PC-3 (cell line): ENCODE measurements around the gene ACP1. TPM values are rescaled to one million over a fixed set of nuclear protein-coding genes. Genes with fewer than 3 reads are reported as not detected.

Source experiments
- ATAC-seq: fragments of 200-7000 bp; cut with Tn5 transposase; 2 replicates; pipeline ENCODE4 v1.9.1; 2020; ENCODE audit warnings: mild to moderate bottlenecking, moderate library complexity
- BruUV-seq: library from RNA; stranded (reverse); fragments of 400-500 nt; replicated peaks from 2 replicates; lab custom pipeline; 2021; lab: Mats Ljungman, UMichigan
- CTCF ChIA-PET: fragments of 300-600 bp; sonication (Branson Sonifier 250); formaldehyde crosslinking; loops from one replicate; lab custom pipeline; 2022; ENCODE audit warnings: antibody characterized with exemption; lab: Charles Lee
- POLR2A ChIA-PET: fragments of 300-600 bp; sonication (Branson Sonifier 250); formaldehyde crosslinking; loops from one replicate; lab custom pipeline; 2022; ENCODE audit warnings: antibody characterized with exemption; ENCODE audit not compliant: unreplicated experiment; lab: Charles Lee
- DNase-seq: peaks from one replicate; pipeline ENCODE4 v3.0.0-alpha.2; 2015
- H2AFZ ChIP-seq: fragments of 300-600 bp; sonication (generic); 2 replicates; pipeline ENCODE4 v1.6.0; 2016; ENCODE audit warnings: antibody characterized with exemption, low read length
- H3F3A ChIP-seq: fragments of 300-600 bp; sonication (generic); one replicate; pipeline ENCODE4 v1.6.0; 2017; ENCODE audit warnings: antibody characterized with exemption, low read length, control low read depth, mild to moderate bottlenecking; ENCODE audit not compliant: unreplicated experiment
- H3K27ac ChIP-seq: fragments of 300-600 bp; sonication (generic); 2 replicates; pipeline ENCODE4 v1.5.1; 2016; ENCODE audit warnings: mild to moderate bottlenecking, low read length
- H3K27me3 ChIP-seq: fragments of 300-600 bp; sonication (generic); 2 replicates; pipeline ENCODE4 v1.6.1; 2016; ENCODE audit warnings: low read length, mixed read lengths
- H3K36me3 ChIP-seq: fragments of 300-600 bp; sonication (generic); 2 replicates; pipeline ENCODE4 v1.6.1; 2016; ENCODE audit warnings: low read depth, mixed run types, low read length, mixed read lengths
- H3K4me1 ChIP-seq: fragments of 300-600 bp; sonication (generic); 2 replicates; pipeline ENCODE4 v1.5.1; 2016; ENCODE audit warnings: low read length; ENCODE audit not compliant: insufficient read depth
- H3K4me2 ChIP-seq: fragments of 300-600 bp; sonication (generic); 2 replicates; pipeline ENCODE4 v1.6.0; 2016; ENCODE audit warnings: low read length
- H3K4me3 ChIP-seq: fragments of 300-600 bp; sonication (generic); 2 replicates; pipeline ENCODE4 v1.5.1; 2016; ENCODE audit warnings: mild to moderate bottlenecking, low read length, mixed read lengths
- H3K79me2 ChIP-seq: fragments of 300-600 bp; sonication (generic); 2 replicates; pipeline ENCODE4 v1.6.1; 2017; ENCODE audit warnings: low read length, mixed read lengths
- H3K9ac ChIP-seq: fragments of 300-600 bp; sonication (generic); 2 replicates; pipeline ENCODE4 v1.6.0; 2016; ENCODE audit warnings: mild to moderate bottlenecking, low read length
- H3K9me2 ChIP-seq: fragments of 300-600 bp; sonication (generic); replicated peaks from 2 replicates; pipeline ENCODE4 v1.6.1; 2016; ENCODE audit warnings: mixed run types, low read length, mixed read lengths
- H3K9me3 ChIP-seq: fragments of 300-600 bp; sonication (generic); 2 replicates; pipeline ENCODE4 v1.6.1; 2016; ENCODE audit warnings: low read length, mixed read lengths
- H4K20me1 ChIP-seq: fragments of 300-600 bp; sonication (generic); 2 replicates; pipeline ENCODE4 v1.6.1; 2016; ENCODE audit warnings: low read length, mixed read lengths
- EZH2 ChIP-seq: fragments of 300-600 bp; sonication (generic); IDR thresholded peaks from one replicate; pipeline ENCODE4 v1.6.1; 2017; ENCODE audit warnings: antibody characterized with exemption, mild to moderate bottlenecking, low read length; ENCODE audit not compliant: unreplicated experiment
- EZH2phosphoT487 ChIP-seq: fragments of 300-600 bp; sonication (generic); IDR thresholded peaks from 2 replicates; pipeline ENCODE4 v1.6.1; 2018; ENCODE audit warnings: mild to moderate bottlenecking, antibody characterized with exemption, low read length, borderline replicate concordance
- intact Hi-C: fragments of 100-400 bp; cut with micrococcal nuclease; formaldehyde crosslinking; loops from 2 replicates; pipeline ENCODE4 v1.9.0; 2023
- total RNA-seq: library from RNA; depleted of rRNA; stranded (reverse); fragments of >200 nt; gene quantifications from 2 replicates; pipeline ENCODE4 v1.2.3, GENCODE V29; 2014
- TF ChIP-seq, protein P1 (sequence below): fragments of 300-600 bp; sonication (generic); conservative IDR thresholded peaks from 2 replicates; pipeline ENCODE4 v1.5.1; 2017; ENCODE audit warnings: antibody characterized with exemption, low read depth, mild to moderate bottlenecking, low read length

Gene ACP1
- total RNA-seq, 1 experiment from 2014 or later = 149 TPM

DNA sequence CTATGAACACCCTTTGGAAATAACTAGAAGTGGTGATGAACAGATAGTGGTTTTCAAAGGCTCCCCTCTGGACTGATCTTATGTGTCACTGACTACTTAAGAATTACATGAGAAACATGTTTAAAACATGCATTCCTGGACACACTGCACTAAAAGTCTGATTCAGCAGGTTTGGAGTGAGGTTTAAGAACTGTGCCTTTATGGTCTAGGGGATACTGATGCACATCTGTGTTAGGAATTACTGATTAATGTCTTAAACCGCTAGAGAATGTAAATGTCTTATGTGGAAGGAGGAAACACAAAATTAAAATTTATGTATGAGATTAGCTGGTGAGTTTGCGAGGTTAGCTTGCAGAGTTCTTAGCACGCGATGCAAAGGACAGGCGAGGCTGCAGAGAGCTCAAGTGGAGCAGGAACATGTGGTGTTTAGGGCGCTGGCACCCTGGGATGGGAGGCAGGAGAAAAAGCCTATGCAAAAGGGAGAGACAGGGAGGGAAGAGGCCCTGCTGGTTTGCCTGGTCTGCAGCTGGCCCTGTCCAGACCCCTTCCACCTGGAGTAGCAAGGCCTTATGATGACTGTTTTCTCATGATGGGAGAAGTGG lies 12.6 kb upstream of the ACP1 start:
- H3K9me3 ChIP-seq = no peaks in the 10 kb centered on the region
- no peaks in the 10 kb centered on the region for H3K27me3 ChIP-seq
- no TSS peak for BruUV-seq
- ATAC-seq = no peak
- no peak overlapping the region for H3K4me2 ChIP-seq
- no peak for DNase-seq
- no peak overlapping the region for H2AFZ ChIP-seq
- no peak overlapping the region for H3K27ac ChIP-seq
- no peak overlapping the region for H3K4me3 ChIP-seq
- H3K9ac ChIP-seq = no peak overlapping the region
- no peaks in the 10 kb centered on the region for H3K9me2 ChIP-seq
- CTCF ChIA-PET = no interaction called here
- intact Hi-C loops = no loop called here
- POLR2A ChIA-PET = no interaction called here
- no peaks in the 10 kb centered on the region for H3F3A ChIP-seq
- H3K36me3 ChIP-seq = no peaks in the 10 kb centered on the region
- no peaks in the 10 kb centered on the region for H3K79me2 ChIP-seq
- no peaks in the 10 kb centered on the region for H4K20me1 ChIP-seq
- no peaks in the 10 kb centered on the region for H3K4me1 ChIP-seq
- no peak for TF ChIP-seq EZH2phosphoT487
- TF ChIP-seq, protein P1, sequence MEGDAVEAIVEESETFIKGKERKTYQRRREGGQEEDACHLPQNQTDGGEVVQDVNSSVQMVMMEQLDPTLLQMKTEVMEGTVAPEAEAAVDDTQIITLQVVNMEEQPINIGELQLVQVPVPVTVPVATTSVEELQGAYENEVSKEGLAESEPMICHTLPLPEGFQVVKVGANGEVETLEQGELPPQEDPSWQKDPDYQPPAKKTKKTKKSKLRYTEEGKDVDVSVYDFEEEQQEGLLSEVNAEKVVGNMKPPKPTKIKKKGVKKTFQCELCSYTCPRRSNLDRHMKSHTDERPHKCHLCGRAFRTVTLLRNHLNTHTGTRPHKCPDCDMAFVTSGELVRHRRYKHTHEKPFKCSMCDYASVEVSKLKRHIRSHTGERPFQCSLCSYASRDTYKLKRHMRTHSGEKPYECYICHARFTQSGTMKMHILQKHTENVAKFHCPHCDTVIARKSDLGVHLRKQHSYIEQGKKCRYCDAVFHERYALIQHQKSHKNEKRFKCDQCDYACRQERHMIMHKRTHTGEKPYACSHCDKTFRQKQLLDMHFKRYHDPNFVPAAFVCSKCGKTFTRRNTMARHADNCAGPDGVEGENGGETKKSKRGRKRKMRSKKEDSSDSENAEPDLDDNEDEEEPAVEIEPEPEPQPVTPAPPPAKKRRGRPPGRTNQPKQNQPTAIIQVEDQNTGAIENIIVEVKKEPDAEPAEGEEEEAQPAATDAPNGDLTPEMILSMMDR = no peak
- TF ChIP-seq EZH2 = no peak

DNA sequence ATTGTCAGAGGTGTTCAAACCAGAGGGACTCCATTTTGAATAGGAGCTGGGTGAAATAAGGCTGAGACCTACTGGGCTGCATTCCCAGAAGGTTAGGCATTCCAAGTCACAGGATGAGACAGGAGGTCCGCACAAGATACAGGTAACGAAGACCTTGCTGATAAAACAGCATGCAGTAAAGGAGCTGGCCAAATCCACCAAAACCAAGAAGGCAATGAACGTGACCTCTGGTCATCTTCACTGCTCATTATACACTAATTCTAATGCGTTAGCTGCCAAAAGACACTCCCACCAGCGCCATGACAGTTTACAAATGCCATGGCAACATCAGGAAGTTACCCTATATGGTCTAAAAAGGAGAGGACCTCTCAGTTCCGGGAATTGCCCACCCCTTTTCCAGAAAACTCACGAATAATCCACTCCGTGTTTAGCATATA lies 11.5 kb upstream of the ACP1 start:
- H3F3A ChIP-seq = no peaks in the 10 kb centered on the region
- ChIA-PET POLR2A (no interaction called here), CTCF (no interaction called here)
- H3K9me3 ChIP-seq = no peaks in the 10 kb centered on the region
- H3K27me3 ChIP-seq = no peaks in the 10 kb centered on the region
- intact Hi-C loops = no loop called here
- H3K4me1 ChIP-seq = no peaks in the 10 kb centered on the region
- H3K4me3 ChIP-seq = no peak overlapping the region
- no peaks in the 10 kb centered on the region for H3K9me2 ChIP-seq
- H4K20me1 ChIP-seq = no peaks in the 10 kb centered on the region
- no peak for ATAC-seq
- TF ChIP-seq, protein P1 = no peak
- TF ChIP-seq EZH2phosphoT487 = no peak
- no peak overlapping the region for H3K4me2 ChIP-seq
- H2AFZ ChIP-seq = no peak overlapping the region
- no peaks in the 10 kb centered on the region for H3K79me2 ChIP-seq
- BruUV-seq = no TSS peak
- no peak for DNase-seq
- H3K36me3 ChIP-seq = peaks cover 1% of the 10 kb centered on the region; the same call in 1 of the 2 replicates
- H3K27ac ChIP-seq = no peak overlapping the region
- no peak overlapping the region for H3K9ac ChIP-seq

DNA sequence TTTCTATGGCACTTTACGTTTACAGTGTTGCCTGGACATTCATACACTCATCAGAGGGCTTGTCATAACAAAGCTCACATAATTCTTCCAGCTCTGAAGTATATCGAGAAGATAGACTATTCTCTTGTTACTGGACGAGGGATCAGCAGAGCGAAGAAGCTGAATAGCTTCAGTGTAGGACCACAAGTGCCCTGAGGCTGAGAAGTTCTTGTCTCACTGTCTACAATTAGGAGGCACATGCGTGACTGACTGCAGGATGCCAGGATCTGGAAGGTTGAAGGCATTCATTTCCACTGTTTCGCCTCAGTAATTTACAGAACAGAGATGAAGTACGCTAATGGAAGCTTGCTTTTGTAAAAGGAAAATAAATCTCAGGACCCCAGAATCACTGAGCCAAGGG lies 10.5 kb upstream of the ACP1 start:
- DNase-seq (no peak), ATAC-seq (no peak)
- BruUV-seq = no TSS peak
- Histone ChIP-seq H3K27ac (no peak overlapping the region), H3K79me2 (no peaks in the 10 kb centered on the region), H3K9me3 (no peaks in the 10 kb centered on the region), H3K36me3 (peaks cover 5% of the 10 kb centered on the region; the same call in 1 of the 2 replicates), H3K4me3 (no peak overlapping the region), H3K9ac (no peak overlapping the region), H3K9me2 (no peaks in the 10 kb centered on the region), H3K4me2 (no peak overlapping the region), H2AFZ (no peak overlapping the region), H3K27me3 (no peaks in the 10 kb centered on the region), H3K4me1 (no peaks in the 10 kb centered on the region), H4K20me1 (no peaks in the 10 kb centered on the region), H3F3A (no peaks in the 10 kb centered on the region)
- TF ChIP-seq, protein P1 = no peak
- no peak for TF ChIP-seq EZH2phosphoT487
- no peak for TF ChIP-seq EZH2
- CTCF ChIA-PET = interaction anchor here (0.6 kb wide), 1 partner anchor 42 kb away, joined by 5 read pairs; no protein-coding TSS in a partner anchor
- POLR2A ChIA-PET = no interaction called here
- intact Hi-C loops = no loop called here
